Vagina (tissue), 1 donor: Measurements from ENCODE around the gene U2AF1. TPM values are rescaled to one million over a fixed set of nuclear protein-coding genes. Genes with fewer than 3 reads are reported as not detected.

Experiments used
- total RNA-seq: library from RNA; depleted of rRNA; stranded (reverse); fragments of >200 nt; gene quantifications from one replicate; pipeline ENCODE4 v1.2.3, GENCODE V29; 2016

Gene U2AF1
- total RNA-seq, 1 donor from 2014 or later = 41.0 TPM

Other genes with a start within 250 kb of the U2AF1 start
- gene WDR4, start 228.0 kb downstream of the U2AF1 start, total RNA-seq = 23.8 TPM
- 48.4 TPM for gene NDUFV3, start 214.3 kb downstream of the U2AF1 start, total RNA-seq
- gene ERVH48-1, start 181.9 kb downstream of the U2AF1 start, total RNA-seq = not detected
- gene PKNOX1, start 133.0 kb downstream of the U2AF1 start, total RNA-seq = 9.8 TPM
- 4.2 TPM for gene CBS, start 31.7 kb downstream of the U2AF1 start, total RNA-seq
- not detected for gene CRYAA, start 61.4 kb upstream of the U2AF1 start, total RNA-seq